Lower leg skin (tissue), 4 donors: Measurements from ENCODE around the gene PML. TPM values are rescaled to one million over a fixed set of nuclear protein-coding genes. Genes with fewer than 3 reads are reported as not detected.
A peak's percentile ranks its signal among the peaks of the same experiment; 100 is the strongest.

Experiments used
- DNase-seq, 2 donors: peaks; one replicate each; pipeline ENCODE4 v3.0.0-alpha.2; 2019; ENCODE audit warnings: low spot score in 2 of 2
- H3K4me3 ChIP-seq: fragments of 200-600 bp; sonication (generic); 2 replicates; pipeline ENCODE4 v1.5.1; 2017; ENCODE audit warnings: mild to moderate bottlenecking, low read depth; ENCODE audit not compliant: poor library complexity, severe bottlenecking
- POLR2A ChIP-seq, 2 donors: fragments of 450-650 bp; IDR thresholded peaks; one replicate each; pipeline ENCODE4 v1.6.1; 2016 to 2017; ENCODE audit warnings: antibody characterized with exemption in 2 of 2, mild to moderate bottlenecking in 1 of 2, moderate library complexity in 1 of 2
- WGBS, 2 donors: methylation state at CpG; one replicate each; pipeline ENCODE4 v1.1.5; 2018; 5-methylcytosine and 5-hydroxymethylcytosine counted together
- intact Hi-C: fragments of 100-400 bp; cut with DNase I; formaldehyde crosslinking; loops from one replicate; pipeline ENCODE4 v1.15.0; 2023; ENCODE audit warnings: low total_unique reads
- total RNA-seq, 4 donors: library from RNA; depleted of rRNA; stranded (reverse); fragments of >200 nt; gene quantifications; one replicate each; pipeline ENCODE4 v1.1.0, GENCODE V29; 2016
- TF ChIP-seq, protein P1 (sequence below), 3 donors: fragments of 450-650 bp; IDR thresholded peaks; one replicate each; pipeline ENCODE4 v1.5.1; 2016; ENCODE audit warnings: antibody characterized with exemption in 3 of 3, mild to moderate bottlenecking in 3 of 3, moderate library complexity in 2 of 3

PML gene
- total RNA-seq, 4 donors from 2014 or later = 48.5 to 73.7 (median 60.3) TPM

DNA sequence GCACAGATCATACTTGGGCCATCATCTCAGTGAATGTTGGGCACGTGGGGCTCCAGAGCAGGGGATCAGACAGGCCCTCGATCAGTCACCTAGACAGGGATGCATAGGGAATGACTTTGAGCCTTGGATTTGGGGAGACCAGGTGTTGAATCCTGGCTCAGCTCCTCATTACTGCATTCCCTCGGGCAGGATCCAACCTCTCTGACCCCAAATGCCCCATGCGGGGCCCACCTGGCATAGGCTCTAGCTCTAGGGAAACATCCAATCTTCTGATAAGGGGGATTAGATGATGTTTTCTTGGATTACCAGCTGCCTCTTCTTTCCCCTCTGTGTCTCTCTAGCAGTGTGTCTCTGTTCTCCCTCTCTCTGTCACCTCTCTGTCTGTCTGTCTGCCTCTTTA lies 45.5 kb upstream of the PML start:
- no peak for DNase-seq
- TF ChIP-seq, protein P1, sequence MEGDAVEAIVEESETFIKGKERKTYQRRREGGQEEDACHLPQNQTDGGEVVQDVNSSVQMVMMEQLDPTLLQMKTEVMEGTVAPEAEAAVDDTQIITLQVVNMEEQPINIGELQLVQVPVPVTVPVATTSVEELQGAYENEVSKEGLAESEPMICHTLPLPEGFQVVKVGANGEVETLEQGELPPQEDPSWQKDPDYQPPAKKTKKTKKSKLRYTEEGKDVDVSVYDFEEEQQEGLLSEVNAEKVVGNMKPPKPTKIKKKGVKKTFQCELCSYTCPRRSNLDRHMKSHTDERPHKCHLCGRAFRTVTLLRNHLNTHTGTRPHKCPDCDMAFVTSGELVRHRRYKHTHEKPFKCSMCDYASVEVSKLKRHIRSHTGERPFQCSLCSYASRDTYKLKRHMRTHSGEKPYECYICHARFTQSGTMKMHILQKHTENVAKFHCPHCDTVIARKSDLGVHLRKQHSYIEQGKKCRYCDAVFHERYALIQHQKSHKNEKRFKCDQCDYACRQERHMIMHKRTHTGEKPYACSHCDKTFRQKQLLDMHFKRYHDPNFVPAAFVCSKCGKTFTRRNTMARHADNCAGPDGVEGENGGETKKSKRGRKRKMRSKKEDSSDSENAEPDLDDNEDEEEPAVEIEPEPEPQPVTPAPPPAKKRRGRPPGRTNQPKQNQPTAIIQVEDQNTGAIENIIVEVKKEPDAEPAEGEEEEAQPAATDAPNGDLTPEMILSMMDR (IDR thresholded peaks at IDR 0.05) = no peak
- TF ChIP-seq POLR2A (IDR thresholded peaks at IDR 0.05) = no peak
- WGBS, 2 donors = 70 to 80% methylated on average over 4 of the region's 4 CpGs
- intact Hi-C loops = loop anchor here (10.0 kb wide), 1 partner anchor 576 kb away; no protein-coding TSS in a partner anchor
- no peak overlapping the region for H3K4me3 ChIP-seq

DNA sequence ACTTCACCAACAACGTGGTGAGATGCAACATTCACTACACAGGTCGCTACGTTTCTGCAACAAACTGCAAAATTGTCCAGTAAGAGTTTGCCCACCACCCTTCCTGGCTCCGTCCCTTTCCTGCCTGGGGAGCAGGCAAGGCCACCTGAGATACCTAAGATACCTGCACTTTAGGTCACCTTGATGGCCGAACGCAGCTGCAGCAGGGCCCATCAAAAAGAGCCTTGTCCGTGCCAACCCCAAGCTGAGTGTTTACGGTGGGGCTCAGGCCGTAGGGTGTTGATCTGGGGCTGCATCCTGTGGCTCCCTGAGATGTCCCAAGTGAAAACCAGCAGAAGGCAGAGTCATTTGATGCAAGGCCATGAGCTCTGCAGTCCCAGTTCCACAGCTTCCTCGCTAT lies 45.0 kb upstream of the PML start:
- 91 to 94% methylated on average over 10 of the region's 10 CpGs for WGBS, 2 donors
- intact Hi-C loops = loop anchor here (10.0 kb wide), 1 partner anchor 575 kb away; no protein-coding TSS in a partner anchor
- TF ChIP-seq, protein P1 (IDR thresholded peaks at IDR 0.05) = no peak
- TF ChIP-seq POLR2A (IDR thresholded peaks at IDR 0.05) = no peak
- DNase-seq = no peak
- H3K4me3 ChIP-seq = no peak overlapping the region

DNA sequence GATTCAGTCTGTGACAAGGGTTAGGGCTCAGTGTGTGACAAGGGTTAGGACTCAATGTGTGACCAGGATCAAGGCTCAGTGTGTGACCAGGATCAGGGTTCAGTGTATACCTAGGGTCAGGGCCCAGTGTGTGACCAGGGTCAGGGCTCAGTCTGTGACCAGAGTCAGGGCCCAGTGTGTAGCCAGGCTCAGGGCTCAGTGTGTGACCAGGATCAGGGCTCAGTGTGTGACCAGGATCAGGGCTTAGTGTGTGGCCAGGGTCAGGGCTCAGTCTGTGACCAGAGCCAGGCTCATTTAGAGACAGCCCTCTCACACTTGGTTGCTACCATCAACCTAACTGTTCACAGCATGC lies 44.1 kb upstream of the PML start:
- H3K4me3 ChIP-seq = no peak overlapping the region
- DNase-seq = no peak
- TF ChIP-seq, protein P1 (IDR thresholded peaks at IDR 0.05) = no peak
- no peak for TF ChIP-seq POLR2A (IDR thresholded peaks at IDR 0.05)
- intact Hi-C loops = no loop called here

DNA sequence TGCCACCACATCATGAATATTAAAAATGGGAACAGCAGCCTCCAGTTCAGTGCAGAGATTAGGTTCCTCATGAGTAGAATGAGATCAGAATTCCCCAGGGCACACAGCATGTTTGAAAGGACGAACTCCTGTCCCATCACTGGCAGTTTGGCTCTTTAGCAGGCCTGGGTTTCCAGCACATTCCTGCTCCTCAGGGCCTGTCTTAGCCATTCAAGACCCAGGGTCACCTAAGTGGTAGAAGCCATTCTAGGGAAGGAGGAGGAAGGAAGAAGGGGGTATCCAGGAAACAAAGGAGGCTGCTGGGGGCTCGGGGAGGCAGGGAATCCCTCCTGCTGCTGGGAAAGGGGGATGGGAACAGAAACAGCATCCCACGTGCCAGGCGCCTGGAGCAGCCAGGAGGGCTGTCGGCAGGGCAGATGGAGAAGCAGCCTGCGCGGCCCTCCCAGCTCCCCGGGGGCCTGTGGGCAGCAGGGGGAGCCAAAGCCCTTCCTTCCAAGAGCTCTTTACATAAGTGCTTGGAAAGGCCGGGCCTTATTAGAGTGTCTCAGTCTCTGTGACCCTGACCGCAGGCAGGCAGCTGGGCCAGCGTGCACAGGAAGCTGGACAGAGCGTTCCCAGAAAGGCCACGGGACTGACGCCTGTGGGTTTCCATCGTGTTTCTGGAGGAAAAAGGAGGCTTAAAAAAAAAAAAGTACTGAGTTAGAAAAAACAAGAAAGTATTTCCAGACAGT lies 43.5 kb upstream of the PML start:
- DNase-seq = peak; percentile 92 to 97
- intact Hi-C loops = no loop called here
- TF ChIP-seq, protein P1 (IDR thresholded peaks at IDR 0.05) = peak in 1 of 3 donors; percentile 73
- no peak for TF ChIP-seq POLR2A (IDR thresholded peaks at IDR 0.05)
- WGBS, 2 donors = 17 to 24% methylated on average over 15 of the region's 15 CpGs
- H3K4me3 ChIP-seq = no peak overlapping the region

DNA sequence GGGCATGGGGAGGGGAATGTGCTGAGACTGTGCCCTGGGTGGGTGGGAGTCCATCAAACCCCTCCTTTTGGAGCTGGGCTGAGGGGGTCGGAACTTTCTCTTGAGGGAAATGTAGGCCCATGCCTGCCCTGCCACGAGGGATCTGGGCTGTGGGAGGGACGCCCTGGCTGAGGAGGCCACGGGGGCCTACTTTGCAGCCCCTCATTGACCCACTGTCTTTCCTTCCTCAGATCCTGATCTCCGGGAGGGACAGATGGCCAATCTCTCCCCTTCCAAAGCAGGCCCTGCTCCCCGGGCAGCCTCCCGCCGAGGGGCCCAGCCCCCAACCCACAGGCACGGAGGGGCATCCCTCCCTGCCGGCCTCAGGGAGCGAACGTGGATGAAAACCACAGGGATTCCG lies 42.9 kb upstream of the PML start:
- no peak for DNase-seq
- H3K4me3 ChIP-seq = no peak overlapping the region
- intact Hi-C loops = no loop called here
- TF ChIP-seq POLR2A (IDR thresholded peaks at IDR 0.05) = no peak
- TF ChIP-seq, protein P1 (IDR thresholded peaks at IDR 0.05) = no peak
- 56 to 58% methylated on average over 13 of the region's 13 CpGs for WGBS, 2 donors
